GM21576 (cell line): Measurements from ENCODE around the gene ZNF609.
"Not testable (repeated sequence)": the region's sequence is repeated elsewhere in the genome, so short reads cannot be mapped to it uniquely, and the experiment has no call there.

Source experiments
- ATAC-seq: cut with Tn5 transposase; IDR thresholded peaks from one replicate; pipeline ENCODE4 v1.9.1; 2021; ENCODE audit warnings: mild to moderate bottlenecking, moderate library complexity; ENCODE audit not compliant: unreplicated experiment

ZNF609 gene

GRCh38 chr15:64580696-64581407 is 120.5 kb downstream of the ZNF609 start:
- ATAC-seq = no peak

GRCh38 chr15:64581408-64581761 is 121.0 kb downstream of the ZNF609 start:
- ATAC-seq = no peak

- ATAC-seq = no peak
Measured at GRCh38 chr15:64582202-64582601, 121.8 kb downstream of the ZNF609 start.

- ATAC-seq = no peak
Measured at GRCh38 chr15:64583519-64583918, 123.1 kb downstream of the ZNF609 start.

GRCh38 chr15:64583983-64584382 is 123.6 kb downstream of the ZNF609 start:
- ATAC-seq = no peak

GRCh38 chr15:64586259-64586870 is 126.0 kb downstream of the ZNF609 start:
- ATAC-seq = no peak

GRCh38 chr15:64586984-64587383 is 126.6 kb downstream of the ZNF609 start:
- no peak for ATAC-seq

DNA sequence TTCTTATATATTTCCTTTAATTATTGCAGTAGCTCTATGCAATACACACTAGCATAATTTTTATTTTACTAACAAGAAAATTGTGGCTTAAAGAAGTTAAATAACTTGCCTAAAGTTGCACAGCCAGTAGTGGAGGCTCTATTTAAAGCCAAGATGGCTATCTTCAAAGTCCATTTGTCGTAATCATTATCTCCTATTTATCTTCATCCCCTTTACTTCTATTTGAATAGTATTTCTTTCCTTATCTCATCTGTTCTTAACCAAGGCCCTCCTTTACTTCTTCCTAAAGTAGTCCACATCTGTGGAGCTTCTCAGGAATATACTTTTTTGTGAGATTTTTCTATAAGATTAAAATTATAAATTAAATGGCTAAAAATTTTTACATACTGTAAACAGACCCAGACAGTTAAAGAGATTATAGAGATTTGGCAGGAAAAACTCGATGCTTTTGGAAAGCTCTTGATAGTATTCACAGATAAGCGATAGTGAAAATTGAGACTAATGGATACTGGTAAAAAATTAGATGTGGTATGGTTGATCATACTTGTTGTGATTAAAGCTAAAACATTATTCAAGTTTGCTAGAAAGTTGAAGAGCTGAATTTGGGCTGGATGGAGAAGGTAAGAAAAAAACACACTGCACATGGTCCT is 129.2 kb downstream of the ZNF609 start:
- no peak for ATAC-seq

DNA sequence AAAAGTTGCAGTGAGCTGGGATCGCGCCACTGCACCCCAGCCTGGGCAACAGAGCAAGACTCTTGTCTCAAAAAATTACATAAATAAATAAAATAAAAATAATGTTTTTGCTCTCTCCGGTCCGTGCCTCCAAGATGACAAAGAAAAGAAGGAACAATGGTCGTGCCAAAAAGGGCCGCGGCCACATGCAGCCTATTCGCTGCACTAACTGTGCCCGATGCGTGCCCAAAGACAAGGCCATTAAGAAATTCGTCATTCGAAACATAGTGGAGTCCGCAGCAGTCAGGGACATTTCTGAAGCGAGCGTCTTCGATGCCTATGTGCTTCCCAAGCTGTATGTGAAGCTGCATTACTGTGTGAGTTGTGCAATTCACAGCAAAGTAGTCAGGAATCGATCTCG is 132.5 kb downstream of the ZNF609 start:
- ATAC-seq = not testable (repeated sequence)

DNA sequence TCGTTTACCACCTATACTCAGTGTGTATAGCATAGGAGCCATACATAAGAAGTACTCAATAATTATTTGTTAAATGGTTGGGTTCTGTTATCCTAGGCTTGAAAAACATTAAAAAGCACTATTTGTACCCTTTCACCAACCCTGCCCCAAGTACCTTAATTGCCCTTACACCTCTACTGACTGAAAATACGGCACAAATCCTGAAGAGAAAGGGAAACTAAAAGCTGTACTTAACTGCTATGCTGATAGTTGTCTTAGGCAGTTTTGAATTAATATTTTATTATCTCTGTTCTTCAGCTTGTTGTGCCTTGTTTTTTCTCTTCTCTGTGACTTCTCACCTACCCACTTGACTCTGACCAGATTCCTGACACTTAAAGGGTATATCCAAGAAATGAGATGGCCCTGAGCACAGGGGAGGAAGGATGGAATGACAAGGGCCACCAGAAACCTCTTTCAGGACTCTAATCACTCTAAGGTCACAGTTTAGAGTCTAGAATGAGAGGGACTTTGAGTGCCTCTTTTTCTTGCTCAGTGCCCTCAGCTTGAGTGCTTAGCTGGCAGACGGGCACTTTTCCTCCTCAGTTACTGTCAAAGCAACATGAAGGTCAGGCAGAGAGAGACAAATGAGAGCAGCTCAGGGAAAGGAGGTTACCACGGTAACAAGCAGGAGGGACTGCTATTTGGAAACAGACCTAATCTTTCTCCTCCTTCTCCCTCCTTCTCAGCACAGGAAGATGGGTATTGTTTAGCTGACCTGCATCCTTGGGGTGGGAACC is 136.5 kb downstream of the ZNF609 start:
- no peak for ATAC-seq

DNA sequence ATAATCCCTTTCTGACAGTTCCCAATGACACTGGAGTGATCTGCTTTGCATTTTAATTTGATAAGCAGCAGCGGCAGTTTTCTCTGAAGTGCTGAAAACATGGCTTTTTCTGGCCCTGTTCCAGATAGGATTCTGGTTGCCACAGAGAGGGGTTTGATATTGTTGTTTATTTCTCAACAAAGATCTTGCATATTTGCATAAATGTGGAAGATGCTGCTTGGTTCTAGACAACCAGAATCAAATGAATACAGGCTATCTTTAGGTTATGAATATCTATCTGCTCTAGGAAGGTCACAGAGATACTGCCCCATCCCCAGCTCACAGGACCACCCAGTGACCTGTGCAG is 137.1 kb downstream of the ZNF609 start:
- no peak for ATAC-seq

- no peak for ATAC-seq
Measured at GRCh38 chr15:64599226-64599625, 138.8 kb downstream of the ZNF609 start.

- ATAC-seq = no peak
Measured at GRCh38 chr15:64599716-64600115, 139.3 kb downstream of the ZNF609 start.

DNA sequence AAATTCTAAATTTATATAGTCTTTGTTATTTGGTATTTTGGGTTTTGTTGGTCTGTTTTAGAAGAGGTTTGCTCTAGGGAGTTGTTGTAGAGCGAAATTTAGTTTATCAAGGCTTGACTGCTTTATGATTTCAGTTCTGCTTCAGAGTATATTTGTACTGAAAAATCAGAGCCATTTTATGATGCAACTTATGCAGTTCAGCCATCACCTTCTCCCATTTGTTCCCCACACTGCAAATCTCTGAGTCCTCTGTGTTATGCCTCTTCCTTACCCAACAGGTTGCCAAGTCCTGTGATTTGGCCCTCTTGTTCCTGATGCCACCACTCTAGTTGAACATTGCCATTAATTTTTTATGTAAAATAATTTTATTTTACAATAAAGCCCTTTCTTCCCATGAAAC is 140.4 kb downstream of the ZNF609 start:
- ATAC-seq = no peak

- no peak for ATAC-seq
Measured at GRCh38 chr15:64604319-64604718, 143.9 kb downstream of the ZNF609 start.

DNA sequence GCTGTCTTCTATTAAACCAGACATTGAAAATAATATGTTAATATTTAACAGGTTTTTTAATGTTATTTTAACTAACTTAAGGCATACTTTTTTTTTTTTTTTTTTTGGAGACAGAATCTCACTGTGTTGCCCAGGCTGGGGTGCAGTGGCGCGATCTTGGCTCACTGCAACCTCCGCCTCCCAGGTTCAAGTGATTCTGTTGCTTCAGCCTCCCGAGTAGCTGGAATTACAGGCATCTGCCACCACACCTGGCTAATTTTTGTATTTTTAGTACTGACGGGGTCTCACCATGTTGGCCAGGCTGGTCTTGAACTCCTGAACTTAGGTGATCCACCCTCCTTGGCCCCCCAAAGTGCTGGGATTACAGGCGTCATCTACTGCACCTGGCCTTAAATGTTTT is 147.0 kb downstream of the ZNF609 start:
- not testable (repeated sequence) for ATAC-seq

DNA sequence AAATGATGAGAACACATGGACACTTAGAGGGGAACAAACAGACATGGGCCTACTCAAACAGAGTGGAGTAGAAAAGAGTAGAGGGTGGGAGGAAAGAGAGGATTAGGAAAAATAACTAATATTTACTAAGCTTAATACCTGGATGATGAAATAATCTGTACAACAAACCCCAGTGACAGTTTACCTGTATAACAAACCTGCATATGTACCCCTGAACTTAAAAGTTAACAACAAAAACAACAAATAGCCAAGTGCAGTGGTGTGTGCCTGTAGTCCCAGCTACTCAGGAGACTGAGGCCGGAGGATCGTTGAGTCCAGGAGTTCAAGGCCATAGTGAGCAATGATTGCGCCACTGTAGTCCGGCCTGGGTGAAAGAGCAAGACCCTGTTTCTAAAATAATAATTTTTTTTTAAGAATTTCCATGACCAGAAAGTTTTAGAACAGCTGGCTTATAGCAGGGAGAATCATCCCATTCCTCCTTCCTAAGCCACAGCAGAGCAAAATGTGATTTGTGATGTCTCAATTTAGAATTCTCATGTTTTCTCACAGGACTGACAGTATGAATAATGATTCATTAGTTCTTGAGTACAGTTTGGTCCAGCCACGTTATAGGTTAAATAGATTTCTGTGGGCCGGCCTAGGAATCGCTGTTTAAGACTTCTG is 150.0 kb downstream of the ZNF609 start:
- ATAC-seq = no peak

- no peak for ATAC-seq
Measured at GRCh38 chr15:64611085-64611725, 150.8 kb downstream of the ZNF609 start.

- ATAC-seq = no peak
Measured at GRCh38 chr15:64614519-64614918, 154.1 kb downstream of the ZNF609 start.

- ATAC-seq = no peak
Measured at GRCh38 chr15:64617727-64618126, 157.3 kb downstream of the ZNF609 start.

GRCh38 chr15:64618138-64618537 is 157.8 kb downstream of the ZNF609 start:
- ATAC-seq = no peak
